Glomerular visceral epithelial cell (primary cell): ENCODE measurements around the gene HPCAL4.
A peak's percentile ranks its signal among the peaks of the same experiment; 100 is the strongest.

Experiments
- DNase-seq: peaks from one replicate; pipeline ENCODE4 v3.0.0-alpha.2; 2016; ENCODE audit errors: extremely low spot score

The HPCAL4 gene

DNA sequence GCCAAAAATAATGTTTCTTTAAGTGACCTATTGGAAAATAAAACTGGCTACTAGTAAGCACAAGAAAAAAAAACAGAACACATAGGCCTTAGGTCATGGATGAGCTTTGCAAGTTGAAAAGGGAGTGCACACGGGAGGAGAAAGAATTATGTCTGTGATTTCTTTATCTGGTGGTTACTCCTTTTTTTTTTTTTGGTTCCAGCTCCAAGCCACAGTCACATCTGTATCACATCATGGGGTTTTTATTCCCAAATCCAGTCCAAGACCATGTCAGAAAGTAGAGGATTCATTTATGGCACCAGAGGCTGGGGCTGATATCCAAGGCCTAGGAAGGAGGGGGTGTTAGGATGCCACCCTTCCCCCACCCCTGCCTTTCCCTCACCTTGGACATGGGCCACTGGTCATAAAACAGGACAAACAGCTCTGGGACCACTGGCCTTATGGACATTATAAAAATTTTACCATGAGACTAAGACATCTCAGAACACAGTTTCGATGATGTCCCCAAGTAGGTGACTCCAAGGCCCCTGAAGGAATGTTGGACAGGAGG lies 41.5 kb downstream of the HPCAL4 start:
- no peak for DNase-seq

DNA sequence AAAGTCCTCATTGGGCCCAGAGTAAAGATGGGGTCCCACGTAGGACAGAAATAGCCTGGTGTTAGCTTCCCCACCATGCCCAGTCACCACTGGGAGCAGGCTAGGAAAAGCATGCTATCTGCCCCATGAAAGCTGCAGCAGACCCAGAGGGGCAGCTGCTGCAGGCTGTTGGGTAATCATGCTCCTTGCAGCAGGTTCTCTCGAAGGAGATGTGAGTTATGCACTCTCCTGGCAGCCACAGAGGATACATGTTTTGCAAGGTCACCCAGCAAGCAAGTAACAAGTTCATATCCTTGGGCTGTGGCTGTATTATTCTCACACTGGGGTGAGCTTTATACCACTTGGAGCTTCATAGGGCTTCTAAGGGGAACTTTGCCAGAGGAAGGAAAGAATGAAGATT lies 42.7 kb downstream of the HPCAL4 start:
- DNase-seq: no peak

DNA sequence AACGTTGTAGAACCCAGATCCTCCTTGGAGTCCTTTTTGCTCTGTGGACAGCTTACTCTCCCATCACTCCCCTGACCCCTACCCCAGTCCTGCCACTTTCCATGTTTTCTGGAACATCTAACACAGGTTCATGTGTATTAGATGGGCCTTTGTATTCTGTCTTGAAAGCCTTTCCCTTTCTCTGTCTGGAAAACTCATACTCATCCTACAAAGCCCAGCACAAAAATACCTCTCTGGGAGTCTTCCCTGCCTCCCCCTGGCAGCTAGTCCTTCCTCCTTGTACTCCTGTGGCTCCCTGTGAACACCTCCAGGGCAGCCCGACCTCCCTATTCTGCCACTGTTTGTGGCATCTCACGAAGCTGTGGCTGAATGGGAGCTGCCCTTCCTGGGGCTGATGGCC lies 44.0 kb downstream of the HPCAL4 start:
- no peak for DNase-seq

DNA sequence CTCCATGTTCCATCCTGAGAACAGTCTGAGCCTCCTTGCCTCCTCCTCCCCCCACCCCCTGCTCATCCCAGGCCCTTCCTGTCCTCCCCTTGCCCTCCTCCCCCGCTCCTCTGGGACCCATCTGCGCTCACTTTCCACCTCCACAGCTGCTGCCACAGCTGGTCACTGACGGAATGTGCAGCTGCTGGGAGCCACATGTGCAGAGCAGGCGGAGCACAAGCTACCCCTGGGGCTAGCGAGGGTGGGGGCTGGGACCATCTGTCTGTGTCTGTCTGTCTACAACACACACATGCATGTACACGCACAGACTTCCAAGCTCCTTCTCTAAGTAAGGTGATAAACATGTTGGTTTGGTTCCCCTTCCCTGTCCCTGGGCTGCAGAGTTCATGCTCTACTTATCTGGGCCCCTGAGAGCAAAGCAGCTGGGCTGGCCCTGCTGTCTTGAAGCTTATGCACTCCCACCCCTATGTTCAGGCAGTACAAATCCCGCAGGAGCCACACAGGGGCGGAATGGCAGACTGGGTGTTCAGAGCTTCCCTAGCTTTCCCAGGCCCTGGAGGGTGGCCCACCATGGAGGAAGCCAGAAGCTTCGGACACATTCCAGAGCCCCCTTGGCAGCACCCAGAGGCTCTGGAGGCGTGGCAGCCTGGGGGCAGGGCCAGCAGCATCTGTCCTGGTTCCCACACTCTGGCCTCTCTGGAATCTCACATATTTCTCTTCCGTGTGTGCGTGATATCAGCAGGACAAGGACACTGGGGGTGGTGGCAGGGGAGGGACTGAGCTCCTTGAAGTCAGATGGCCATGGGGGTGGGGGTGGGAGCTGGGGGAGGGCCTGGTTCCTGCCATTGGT lies 44.8 kb downstream of the HPCAL4 start:
- DNase-seq: no peak

DNA sequence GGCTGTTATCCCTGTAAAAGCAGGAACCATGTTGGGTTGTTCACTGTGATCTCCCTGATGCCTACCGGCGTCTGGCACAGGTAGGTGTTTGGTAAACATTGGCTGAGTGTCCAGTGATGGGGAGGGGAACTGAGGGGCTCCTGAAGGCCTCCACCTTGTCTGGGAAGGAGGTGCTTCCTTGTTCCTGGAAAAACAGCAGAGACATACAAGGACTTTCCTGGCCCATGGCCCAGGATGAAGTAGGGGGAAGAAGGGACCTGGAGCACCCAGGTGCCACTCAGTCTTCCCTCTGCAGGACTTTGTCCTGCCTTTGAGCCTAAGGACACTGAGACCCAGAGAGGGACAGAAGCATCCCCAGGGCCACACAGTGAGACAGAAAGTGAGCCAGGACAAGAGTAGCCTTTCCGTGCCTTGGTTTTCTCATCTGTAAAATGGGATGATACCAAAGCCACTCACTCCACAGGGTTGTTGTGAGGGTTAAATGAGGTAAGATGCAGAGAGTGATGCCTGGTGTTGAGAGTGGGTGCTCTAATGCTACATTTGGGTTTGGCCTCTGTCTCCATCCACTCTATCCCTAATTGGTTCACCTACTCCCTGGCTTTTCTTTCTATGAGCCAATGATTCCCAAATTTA lies 45.7 kb downstream of the HPCAL4 start:
- no peak for DNase-seq

DNA sequence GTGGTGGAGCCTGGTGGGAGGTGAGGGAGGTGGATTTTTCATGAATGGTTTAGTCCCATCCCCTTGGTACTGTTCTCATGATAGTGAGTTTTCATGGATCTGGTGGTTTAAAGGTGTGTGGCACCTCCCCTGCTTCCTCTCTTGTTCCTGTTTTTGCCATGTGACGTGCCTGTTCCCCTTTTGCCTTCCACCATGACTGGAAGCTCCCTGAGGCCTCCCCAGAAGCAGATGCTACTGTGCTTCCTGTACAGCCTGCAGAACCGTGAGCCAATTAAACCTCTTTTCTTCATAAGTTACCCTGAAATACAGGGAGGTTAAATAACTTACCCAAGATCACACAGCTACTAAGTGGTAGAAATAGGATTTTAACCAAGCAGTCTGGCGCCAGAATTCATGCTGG lies 47.5 kb downstream of the HPCAL4 start:
- DNase-seq: no peak

DNA sequence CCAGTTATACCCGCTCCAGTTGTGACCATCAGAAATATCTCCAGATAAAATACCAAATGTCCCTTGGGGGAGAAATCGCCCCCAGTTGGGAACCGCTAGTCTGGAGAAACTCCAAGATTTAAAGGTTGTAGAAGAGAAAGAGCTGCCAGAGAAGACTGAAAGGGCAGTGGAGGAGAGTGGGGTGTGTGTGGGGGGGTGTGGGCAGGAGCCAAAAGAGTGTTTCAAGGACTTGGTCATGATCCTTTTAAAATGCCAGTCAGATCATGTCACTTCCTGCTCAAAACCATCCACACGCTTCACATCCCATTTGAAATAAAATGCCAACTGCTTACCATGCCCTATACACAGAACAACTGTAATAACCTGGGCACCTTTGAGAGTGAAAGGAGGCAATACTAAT lies 48.4 kb downstream of the HPCAL4 start:
- DNase-seq: peak; percentile 70

DNA sequence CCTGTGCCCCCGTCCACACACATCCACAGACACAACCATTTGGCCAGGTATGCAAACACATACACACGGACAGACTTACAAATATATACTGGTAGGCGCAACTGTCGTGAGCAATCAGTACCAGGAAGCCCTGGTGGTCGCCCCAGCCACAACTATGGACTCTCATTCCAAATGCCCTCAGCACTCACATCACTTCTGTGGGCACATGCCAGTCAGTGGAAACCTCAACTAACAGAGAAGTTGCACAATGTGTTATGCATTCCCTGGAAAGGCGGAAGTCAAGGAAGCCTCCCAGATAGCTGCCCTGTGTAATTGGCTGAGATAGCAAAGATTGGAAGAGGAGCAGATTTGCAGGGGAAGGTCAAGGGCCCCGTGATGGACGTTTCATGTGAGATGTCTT lies 50.4 kb downstream of the HPCAL4 start:
- DNase-seq: peak; percentile 60

DNA sequence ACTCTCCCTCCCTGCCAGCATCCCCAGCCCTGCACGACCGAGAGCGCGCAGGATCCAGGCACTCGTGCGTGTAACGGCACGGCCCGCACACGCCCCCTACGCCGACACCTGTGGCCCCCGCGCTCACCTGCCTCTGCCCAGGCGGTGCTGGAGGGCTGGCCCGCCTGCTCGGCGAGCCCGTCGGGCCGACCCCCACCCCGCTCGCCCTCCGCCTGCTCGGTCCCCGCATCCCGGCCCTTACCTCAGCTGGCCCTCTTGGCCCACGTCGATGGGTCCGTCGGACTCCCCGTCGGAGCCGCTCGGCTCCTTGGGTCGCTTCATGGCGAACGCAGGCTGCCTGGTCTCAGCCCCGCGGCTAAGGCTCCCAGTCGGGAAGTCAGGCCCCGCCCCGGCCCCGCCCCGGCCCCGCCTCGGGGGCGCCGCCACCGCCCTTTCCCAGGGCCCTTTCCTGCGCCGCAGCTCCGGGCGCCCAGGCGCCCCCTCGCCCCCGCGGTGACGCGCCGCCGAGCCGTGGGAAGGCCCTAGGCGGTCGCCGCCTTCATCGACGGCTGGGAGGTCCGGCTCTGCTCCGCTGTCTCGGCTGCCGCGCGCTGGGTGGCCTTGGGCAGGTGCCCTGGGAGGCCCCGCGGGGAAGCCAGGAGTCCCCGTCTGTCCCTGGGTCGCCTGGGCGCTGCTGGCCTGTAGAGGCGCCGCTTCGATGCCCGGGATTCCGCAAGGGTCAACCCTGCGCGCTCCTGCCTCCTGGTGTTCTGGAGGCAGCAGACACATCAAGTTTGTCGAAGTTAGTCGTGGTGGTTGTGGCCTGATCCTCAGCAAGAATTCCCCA lies 51.7 kb downstream of the HPCAL4 start, which contains the start of gene HEYL:
Gene HEYL, minus strand, starts transcription at position 339 of the 826 bp plus-strand sequence. Its CDS starts 18 bp downstream, at position 321.
- DNase-seq: no peak

DNA sequence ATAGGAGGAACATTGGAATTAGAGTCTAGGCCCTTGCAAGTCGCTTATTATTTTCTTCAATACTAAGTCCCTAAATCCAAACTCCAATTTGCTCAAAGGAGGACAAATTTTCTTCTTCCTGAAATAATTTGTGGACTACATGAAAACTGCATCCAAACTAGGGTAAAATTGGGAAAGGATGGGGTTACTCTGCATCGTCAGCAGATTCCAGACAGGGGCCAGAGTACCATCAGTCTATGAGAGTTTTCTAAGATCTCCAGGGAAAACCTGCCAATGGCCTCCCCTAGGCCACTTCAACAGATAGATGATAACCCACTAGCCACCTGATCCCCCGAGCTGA lies 52.3 kb downstream of the HPCAL4 start:
- DNase-seq: no peak

DNA sequence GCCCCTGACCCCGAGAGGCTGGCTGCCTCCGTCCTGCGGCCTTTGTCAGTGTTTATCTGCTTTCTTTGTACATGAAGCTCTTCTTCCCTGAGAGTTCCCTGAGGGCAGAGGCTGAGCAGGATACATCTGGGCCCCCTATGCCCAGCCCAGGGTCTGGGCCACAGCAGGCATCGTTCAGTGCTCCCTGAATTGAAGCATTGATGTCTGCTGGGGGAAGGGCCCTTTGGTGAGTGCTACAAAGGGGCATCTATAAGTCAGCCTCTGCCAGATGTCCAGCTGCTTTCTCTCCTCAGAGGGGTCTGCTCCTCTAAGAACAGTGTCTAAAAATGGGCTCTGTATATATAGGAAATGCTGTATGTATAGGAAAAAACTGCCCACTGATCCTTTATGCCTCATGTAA lies 53.9 kb downstream of the HPCAL4 start:
- no peak for DNase-seq

DNA sequence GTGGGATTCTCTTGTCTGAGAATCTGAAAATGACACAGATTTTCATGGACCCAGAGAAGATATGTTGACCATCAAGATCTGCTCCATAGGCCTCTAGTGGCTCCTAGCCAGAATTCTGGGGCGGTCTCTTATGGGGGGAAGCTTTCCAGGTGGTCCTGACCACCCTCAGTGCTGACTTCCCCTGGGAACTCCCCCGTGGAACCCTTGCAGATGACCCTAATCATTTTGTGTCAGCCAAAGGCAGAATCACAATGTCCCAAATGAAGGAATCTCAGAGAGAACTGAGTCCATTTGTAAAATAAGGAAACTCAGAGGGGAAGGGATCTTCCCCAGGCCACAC lies 55.4 kb downstream of the HPCAL4 start:
- no peak for DNase-seq

DNA sequence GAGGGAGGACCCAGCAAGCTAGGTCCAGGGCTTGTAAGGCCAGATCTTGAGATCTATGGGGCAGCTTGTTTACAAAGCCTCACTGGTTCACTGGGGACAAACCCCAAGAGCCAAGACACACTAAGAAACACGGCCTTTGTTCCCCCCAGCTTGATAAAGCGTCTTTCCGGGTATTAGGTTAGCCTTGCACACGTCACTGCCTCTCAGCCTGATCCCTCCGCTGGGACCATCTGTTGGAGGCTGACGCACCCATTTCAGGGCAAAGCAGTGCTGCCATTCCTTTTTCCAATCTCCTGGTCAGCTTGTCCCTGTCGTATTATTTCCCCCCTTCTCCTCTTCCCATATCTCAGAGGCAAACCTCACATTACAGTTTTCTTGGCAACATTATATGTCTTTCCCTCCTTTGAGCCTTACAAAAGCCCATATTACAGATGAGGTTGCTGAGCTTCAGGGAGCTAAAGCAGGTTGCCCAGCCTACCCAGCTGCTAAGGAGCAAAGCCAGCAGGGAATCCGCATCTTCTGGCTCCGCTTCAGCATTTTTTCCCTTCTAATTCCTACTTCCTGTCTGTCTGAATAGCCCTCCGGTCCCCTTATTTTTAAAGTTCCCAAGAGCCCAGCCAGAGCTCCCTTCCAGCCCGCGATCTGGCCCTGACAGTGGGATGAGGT lies 55.9 kb downstream of the HPCAL4 start:
- DNase-seq: no peak

DNA sequence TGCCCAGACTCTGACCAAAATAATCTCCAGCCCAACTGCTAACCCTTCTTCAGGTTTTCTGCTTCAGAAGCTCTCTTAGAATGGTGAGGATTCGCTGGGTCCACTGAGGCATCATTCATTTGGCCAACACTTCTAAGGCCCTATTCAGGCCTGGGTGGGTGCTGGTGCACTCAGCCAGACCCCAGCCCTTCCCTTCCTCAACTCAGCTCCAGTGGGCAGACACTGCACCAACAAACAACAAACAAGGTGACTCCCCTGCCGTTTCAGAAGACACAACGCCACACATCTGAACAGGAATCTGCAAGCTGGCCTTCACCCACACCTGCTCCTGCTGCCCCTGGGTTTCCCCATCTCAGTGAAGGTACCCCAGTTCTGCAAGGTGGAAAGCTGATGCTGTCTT lies 57.8 kb downstream of the HPCAL4 start:
- no peak for DNase-seq

DNA sequence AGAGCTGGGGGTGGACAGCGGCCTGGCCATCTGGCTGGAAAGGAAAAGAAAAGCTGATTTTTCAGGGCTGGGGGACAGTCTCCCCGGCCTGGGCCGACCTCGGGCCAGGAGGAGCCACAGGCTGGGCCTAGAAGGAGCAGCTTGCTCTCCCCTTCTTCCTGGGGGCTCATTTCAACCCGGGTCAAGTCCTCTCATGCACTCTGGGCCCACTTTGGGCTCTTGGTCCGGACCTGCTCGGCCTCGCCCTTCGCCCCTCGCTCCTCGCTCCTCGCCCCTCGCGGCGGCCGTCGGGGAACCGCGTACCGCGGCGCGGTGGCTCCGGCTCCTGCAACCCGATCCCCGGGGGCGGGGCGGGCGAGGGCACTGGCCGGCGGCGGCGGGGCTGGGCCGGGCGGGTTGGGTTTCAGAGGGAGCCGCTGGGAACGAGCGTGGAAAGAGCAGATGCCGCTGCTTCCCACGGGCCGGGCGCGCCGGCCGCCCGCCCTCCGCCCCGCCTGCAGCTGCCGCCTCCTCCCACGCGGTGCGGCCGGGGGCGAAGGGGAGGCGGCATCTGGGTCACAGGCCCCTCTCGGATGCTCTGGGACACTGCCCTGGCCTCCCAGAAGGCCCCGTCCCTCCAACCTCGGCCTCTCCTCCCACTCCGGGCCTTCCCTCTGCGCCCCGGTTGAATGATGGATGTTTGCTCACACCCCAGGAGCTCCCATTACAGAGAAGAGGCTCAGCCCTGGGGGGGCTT lies 58.4 kb downstream of the HPCAL4 start:
- DNase-seq: peak; percentile 17

DNA sequence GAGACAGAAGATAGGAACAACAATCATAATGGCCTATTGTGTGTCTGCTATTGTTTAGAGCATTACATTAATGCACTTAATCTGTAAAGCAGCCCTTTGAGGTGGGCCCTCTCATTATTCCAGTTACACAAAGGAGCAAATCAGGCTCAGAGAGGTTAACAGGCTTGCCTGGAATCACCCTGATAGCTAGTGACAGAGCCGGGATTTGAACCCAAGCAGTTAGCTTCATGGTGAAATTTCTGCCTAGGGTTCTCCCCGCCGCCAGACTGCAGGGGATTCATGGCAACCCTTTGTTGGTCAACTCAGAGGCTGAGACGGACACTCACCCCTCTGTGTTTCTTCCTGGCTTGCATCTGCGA lies 58.9 kb downstream of the HPCAL4 start:
- DNase-seq: no peak

DNA sequence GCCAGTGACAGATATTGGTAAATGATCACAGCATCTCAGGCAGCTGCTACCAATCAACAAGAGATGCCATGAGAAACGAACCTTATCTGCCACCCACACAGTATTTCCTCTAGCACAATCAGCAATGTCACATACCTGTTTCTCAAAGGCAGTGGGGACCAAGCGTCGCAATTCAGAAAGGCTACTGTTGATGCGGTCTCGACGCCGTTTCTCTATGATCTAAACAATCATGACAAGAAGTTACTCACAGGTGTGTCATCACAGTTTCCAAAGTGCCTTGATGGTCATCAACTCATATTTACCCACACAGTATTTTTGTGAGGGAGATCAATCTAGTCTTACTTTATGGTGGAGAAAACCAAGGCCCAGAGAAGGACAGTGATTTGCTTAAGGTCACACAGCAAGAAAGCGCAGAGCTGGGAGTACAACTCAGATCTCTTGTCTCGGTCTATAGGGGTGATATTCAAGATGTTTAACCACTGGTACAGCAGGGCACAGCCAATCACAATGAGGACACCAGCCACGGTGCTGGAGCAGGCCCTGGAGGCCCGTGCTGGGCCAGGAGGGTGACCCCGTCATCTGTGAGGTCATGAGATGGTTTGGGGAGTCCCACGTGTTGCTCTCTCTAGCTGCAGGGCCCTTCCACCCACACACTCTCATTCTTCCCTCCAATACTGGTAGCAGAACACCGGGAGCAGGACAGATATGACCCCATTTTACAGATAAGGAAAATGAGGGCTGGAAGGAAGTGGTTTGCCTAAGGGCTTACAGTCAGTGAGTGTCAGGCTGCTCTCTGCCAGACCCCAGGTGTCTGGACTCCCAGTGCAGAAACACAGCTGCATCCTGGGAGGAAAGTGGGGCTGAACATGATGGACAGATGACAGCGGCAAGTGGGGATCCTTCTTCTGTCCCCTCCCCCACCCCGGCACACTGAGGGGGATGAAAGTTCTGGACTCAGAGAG lies 59.6 kb downstream of the HPCAL4 start:
- DNase-seq: no peak

DNA sequence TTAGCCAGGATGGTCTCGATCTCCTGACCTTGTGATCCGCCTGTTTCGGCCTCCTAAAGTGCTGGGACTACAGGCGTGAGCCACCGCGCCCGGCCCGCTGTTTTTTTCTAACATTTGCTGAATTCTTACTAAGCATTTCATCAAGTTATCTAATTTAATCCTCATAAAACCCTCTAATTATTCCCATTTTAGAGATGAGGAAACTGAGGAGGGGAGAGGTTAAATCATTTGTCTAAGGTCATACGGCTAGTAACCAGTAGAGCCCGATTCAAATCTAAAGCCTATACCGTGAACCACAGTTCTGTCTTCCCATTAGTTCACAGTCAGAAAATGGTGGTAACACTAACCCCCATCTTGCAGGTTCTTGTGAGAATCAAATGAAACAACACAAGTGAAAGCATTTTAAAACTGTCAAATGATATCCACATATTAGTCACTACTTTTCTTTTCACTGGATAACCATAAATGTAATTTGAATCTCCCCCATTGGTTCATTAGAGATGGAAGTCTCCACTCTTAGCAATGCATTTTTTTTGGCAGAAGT lies 62.4 kb downstream of the HPCAL4 start:
- DNase-seq: no peak
